Neural progenitor cell (in vitro differentiated cells): ENCODE data around the gene XPC. TPM values are rescaled to one million over a fixed set of nuclear protein-coding genes. Genes with fewer than 3 reads are reported as not detected.

Source experiments
- DNase-seq: peaks from one replicate; pipeline ENCODE4 v3.0.0-alpha.2; 2016; ENCODE audit warnings: low spot score
- H2AFZ ChIP-seq: fragments of 200-600 bp; sonication (generic); replicated peaks from 2 replicates; pipeline ENCODE4 v1.6.1; 2016; ENCODE audit warnings: antibody characterized with exemption
- H3F3A ChIP-seq: fragments of 200-600 bp; sonication (generic); 2 replicates; pipeline ENCODE4 v1.6.1; 2016; ENCODE audit warnings: antibody characterized with exemption, low read depth
- H3K27ac ChIP-seq: fragments of 200-600 bp; sonication (generic); 2 replicates; pipeline ENCODE4 v1.5.1; 2016; ENCODE audit warnings: mild to moderate bottlenecking
- H3K27me3 ChIP-seq: fragments of 200-600 bp; sonication (generic); 2 replicates; pipeline ENCODE4 v1.6.1; 2016; ENCODE audit warnings: mild to moderate bottlenecking, moderate library complexity
- H3K36me3 ChIP-seq: fragments of 200-600 bp; sonication (generic); 2 replicates; pipeline ENCODE4 v1.5.1; 2016
- H3K4me1 ChIP-seq: fragments of 200-600 bp; sonication (generic); 2 replicates; pipeline ENCODE4 v1.6.1; 2016; ENCODE audit warnings: mixed run types
- H3K4me2 ChIP-seq: fragments of 200-600 bp; sonication (generic); 2 replicates; pipeline ENCODE4 v1.6.1; 2016
- H3K4me3 ChIP-seq: fragments of 200-600 bp; sonication (generic); 2 replicates; pipeline ENCODE4 v1.5.1; 2016
- H3K79me2 ChIP-seq: fragments of 200-600 bp; sonication (generic); 2 replicates; pipeline ENCODE4 v1.6.1; 2016; ENCODE audit warnings: low read depth
- H3K9ac ChIP-seq: fragments of 200-600 bp; sonication (generic); 2 replicates; pipeline ENCODE4 v1.6.1; 2016
- H3K9me3 ChIP-seq: fragments of 200-600 bp; sonication (generic); 2 replicates; pipeline ENCODE4 v1.5.1; 2016; ENCODE audit warnings: low read depth
- H4K20me1 ChIP-seq: fragments of 200-600 bp; sonication (generic); 2 replicates; pipeline ENCODE4 v1.6.1; 2016; ENCODE audit warnings: low read depth
- H3K27ac Mint-ChIP-seq: 3 replicates; pipeline ENCODE4 v1.8.0; 2021; ENCODE audit warnings: mixed read lengths
- H3K27me3 Mint-ChIP-seq: 2 replicates; pipeline ENCODE4 v1.8.0; 2022; ENCODE audit warnings: low read depth, mild to moderate bottlenecking, inconsistent platforms, moderate library complexity, mixed read lengths; ENCODE audit not compliant: insufficient read depth
- H3K36me3 Mint-ChIP-seq: 3 replicates; pipeline ENCODE4 v1.8.0; 2021; ENCODE audit warnings: mixed read lengths
- H3K4me1 Mint-ChIP-seq: 3 replicates; pipeline ENCODE4 v1.8.0; 2021; ENCODE audit warnings: mixed read lengths
- H3K4me3 Mint-ChIP-seq: 3 replicates; pipeline ENCODE4 v1.8.0; 2021; ENCODE audit warnings: mild to moderate bottlenecking, moderate library complexity, mixed read lengths
- H3K9me3 Mint-ChIP-seq: 3 replicates; pipeline ENCODE4 v1.8.0; 2020; ENCODE audit warnings: mixed read lengths
- CTCF ChIP-seq: fragments of 200-600 bp; sonication (generic); IDR thresholded peaks from 2 replicates; pipeline ENCODE4 v1.5.1; 2017; ENCODE audit warnings: antibody characterized with exemption, mild to moderate bottlenecking
- EZH2 ChIP-seq: fragments of 200-600 bp; sonication (generic); IDR thresholded peaks from 2 replicates; pipeline ENCODE4 v1.6.1; 2017; ENCODE audit warnings: antibody characterized with exemption, mild to moderate bottlenecking, moderate library complexity
- EZH2phosphoT487 ChIP-seq: fragments of 200-600 bp; sonication (generic); IDR thresholded peaks from 2 replicates; pipeline ENCODE4 v1.6.1; 2017; ENCODE audit warnings: antibody characterized with exemption
- total RNA-seq: library from RNA; depleted of rRNA; stranded (reverse); fragments of >200 nt; gene quantifications from 2 replicates; pipeline ENCODE4 v1.2.3, GENCODE V29; 2015; ENCODE audit warnings: low replicate concordance

The XPC gene
- total RNA-seq, 1 donor from 2014 or later: 44.1 TPM

GRCh38 chr3:14118400-14119381 lies 59.7 kb downstream of the XPC start:
- no peaks in the 10 kb centered on the region for H4K20me1 ChIP-seq
- H3K27me3 ChIP-seq: no peaks in the 10 kb centered on the region
- H2AFZ ChIP-seq: no peak overlapping the region
- Mint-ChIP-seq H3K36me3 (peaks cover 14% of the 10 kb centered on the region), H3K4me3 (no peak overlapping the region), H3K27me3 (no peaks in the 10 kb centered on the region), H3K27ac (no peak overlapping the region), H3K9me3 (no peaks in the 10 kb centered on the region), H3K4me1 (peaks cover 6% of the 10 kb centered on the region)
- H3K4me1 ChIP-seq: peaks cover 7% of the 10 kb centered on the region
- H3K4me2 ChIP-seq: no peak overlapping the region
- H3K9ac ChIP-seq: no peak overlapping the region
- H3F3A ChIP-seq: no peaks in the 10 kb centered on the region
- H3K27ac ChIP-seq: no peak overlapping the region
- H3K9me3 ChIP-seq: no peaks in the 10 kb centered on the region
- no peak for TF ChIP-seq CTCF
- TF ChIP-seq EZH2phosphoT487: no peak
- no peak for TF ChIP-seq EZH2
- no peaks in the 10 kb centered on the region for H3K36me3 ChIP-seq
- H3K4me3 ChIP-seq: no peak overlapping the region
- H3K79me2 ChIP-seq: no peaks in the 10 kb centered on the region
- DNase-seq: no peak

GRCh38 chr3:14117468-14118399 lies 60.7 kb downstream of the XPC start:
- no peaks in the 10 kb centered on the region for H3K9me3 Mint-ChIP-seq
- H3K4me3 Mint-ChIP-seq: no peak overlapping the region
- H3K27me3 Mint-ChIP-seq: no peaks in the 10 kb centered on the region
- no peak for TF ChIP-seq EZH2phosphoT487
- no peak for TF ChIP-seq CTCF
- no peak for TF ChIP-seq EZH2
- H3K36me3 Mint-ChIP-seq: peaks cover 19% of the 10 kb centered on the region
- no peak overlapping the region for H3K9ac ChIP-seq
- H3K27ac Mint-ChIP-seq: no peak overlapping the region
- H3K27me3 ChIP-seq: no peaks in the 10 kb centered on the region
- no peaks in the 10 kb centered on the region for H3K9me3 ChIP-seq
- H4K20me1 ChIP-seq: no peaks in the 10 kb centered on the region
- DNase-seq: no peak
- no peak overlapping the region for H3K27ac ChIP-seq
- no peaks in the 10 kb centered on the region for H3K79me2 ChIP-seq
- no peaks in the 10 kb centered on the region for H3K36me3 ChIP-seq
- H3F3A ChIP-seq: no peaks in the 10 kb centered on the region
- no peak overlapping the region for H3K4me2 ChIP-seq
- H2AFZ ChIP-seq: no peak overlapping the region
- H3K4me1 ChIP-seq: peaks cover 7% of the 10 kb centered on the region
- H3K4me1 Mint-ChIP-seq: no peaks in the 10 kb centered on the region
- no peak overlapping the region for H3K4me3 ChIP-seq

GRCh38 chr3:14113965-14114635 lies 64.3 kb downstream of the XPC start:
- Histone ChIP-seq H3K9ac (no peak overlapping the region), H3K9me3 (no peaks in the 10 kb centered on the region), H3K4me2 (no peak overlapping the region), H3K27ac (no peak overlapping the region), H3K4me1 (no peaks in the 10 kb centered on the region), H3K27me3 (no peaks in the 10 kb centered on the region), H2AFZ (no peak overlapping the region), H3K4me3 (no peak overlapping the region), H3K79me2 (no peaks in the 10 kb centered on the region), H3F3A (no peaks in the 10 kb centered on the region), H4K20me1 (no peaks in the 10 kb centered on the region), H3K36me3 (no peaks in the 10 kb centered on the region)
- H3K4me1 Mint-ChIP-seq: no peaks in the 10 kb centered on the region
- no peak overlapping the region for H3K4me3 Mint-ChIP-seq
- H3K9me3 Mint-ChIP-seq: no peaks in the 10 kb centered on the region
- H3K36me3 Mint-ChIP-seq: peaks cover 16% of the 10 kb centered on the region
- peaks cover 2% of the 10 kb centered on the region for H3K27me3 Mint-ChIP-seq
- peak; percentile 58 for TF ChIP-seq CTCF
- TF ChIP-seq EZH2phosphoT487: no peak
- peak; percentile 20 for DNase-seq
- H3K27ac Mint-ChIP-seq: no peak overlapping the region
